ENCODE data around the gene KRT38.

GRCh38 chr17:41462705-41463104 is 21.9 kb upstream of the KRT38 start:
- TF ChIP-seq, protein P1, sequence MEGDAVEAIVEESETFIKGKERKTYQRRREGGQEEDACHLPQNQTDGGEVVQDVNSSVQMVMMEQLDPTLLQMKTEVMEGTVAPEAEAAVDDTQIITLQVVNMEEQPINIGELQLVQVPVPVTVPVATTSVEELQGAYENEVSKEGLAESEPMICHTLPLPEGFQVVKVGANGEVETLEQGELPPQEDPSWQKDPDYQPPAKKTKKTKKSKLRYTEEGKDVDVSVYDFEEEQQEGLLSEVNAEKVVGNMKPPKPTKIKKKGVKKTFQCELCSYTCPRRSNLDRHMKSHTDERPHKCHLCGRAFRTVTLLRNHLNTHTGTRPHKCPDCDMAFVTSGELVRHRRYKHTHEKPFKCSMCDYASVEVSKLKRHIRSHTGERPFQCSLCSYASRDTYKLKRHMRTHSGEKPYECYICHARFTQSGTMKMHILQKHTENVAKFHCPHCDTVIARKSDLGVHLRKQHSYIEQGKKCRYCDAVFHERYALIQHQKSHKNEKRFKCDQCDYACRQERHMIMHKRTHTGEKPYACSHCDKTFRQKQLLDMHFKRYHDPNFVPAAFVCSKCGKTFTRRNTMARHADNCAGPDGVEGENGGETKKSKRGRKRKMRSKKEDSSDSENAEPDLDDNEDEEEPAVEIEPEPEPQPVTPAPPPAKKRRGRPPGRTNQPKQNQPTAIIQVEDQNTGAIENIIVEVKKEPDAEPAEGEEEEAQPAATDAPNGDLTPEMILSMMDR (IDR thresholded peaks at IDR 0.05; ENCODE audit: low read length) = no peak
- TF ChIP-seq EZH2 (IDR thresholded peaks at IDR 0.05; ENCODE audit: borderline replicate concordance, low read length) = no peak

Data from OCI-LY1 (cell line).